Activated naive CD4-positive, alpha-beta T cell treated with anti-CD3 and anti-CD28 coated beads, Interleukin-2, amount 50 U/mL, for 16 hours (primary cell): ENCODE results near the gene OR52M1.
"Not testable (repeated sequence)": the region's sequence is repeated elsewhere in the genome, so short reads cannot be mapped to it uniquely, and the experiment has no call there.

Source experiments
- DNase-seq: peaks from one replicate; pipeline ENCODE4 v3.0.0-alpha.2; 2020

Gene OR52M1

GRCh38 chr11:4544891-4545290 lies at the start of gene OR52M1:
TSS of gene OR52M1 (plus strand) at chr11:4545191. CDS start at chr11:4545191, 0 bp downstream.
- no peak for DNase-seq

- DNase-seq, result no peak
Observed at GRCh38 chr11:4495487-4495886, 49.5 kb upstream of the OR52M1 start.

- no peak for DNase-seq
Observed at GRCh38 chr11:4495986-4496385, 49.0 kb upstream of the OR52M1 start.

GRCh38 chr11:4496557-4497248 lies 48.3 kb upstream of the OR52M1 start:
- DNase-seq, result no peak

GRCh38 chr11:4508886-4509285 lies 36.1 kb upstream of the OR52M1 start:
- DNase-seq, result no peak

- DNase-seq, result no peak
Observed at GRCh38 chr11:4511282-4512245, 33.4 kb upstream of the OR52M1 start.

- DNase-seq, result no peak
Observed at GRCh38 chr11:4514196-4514595, 30.8 kb upstream of the OR52M1 start.

- DNase-seq, result no peak
Observed at GRCh38 chr11:4522339-4522738, 22.7 kb upstream of the OR52M1 start.

- DNase-seq, result no peak
Observed at GRCh38 chr11:4522752-4523151, 22.2 kb upstream of the OR52M1 start.

- DNase-seq, result no peak
Observed at GRCh38 chr11:4523666-4524065, 21.3 kb upstream of the OR52M1 start.

- DNase-seq, result no peak
Observed at GRCh38 chr11:4527926-4528325, 17.1 kb upstream of the OR52M1 start.

GRCh38 chr11:4531686-4532085 lies 13.3 kb upstream of the OR52M1 start:
- not testable (repeated sequence) for DNase-seq

- DNase-seq, result peak; percentile 50
Observed at GRCh38 chr11:4539603-4540219, 5.3 kb upstream of the OR52M1 start.

GRCh38 chr11:4541071-4541470 lies 3.9 kb upstream of the OR52M1 start:
- DNase-seq, result no peak

GRCh38 chr11:4543561-4543960 lies 1.4 kb upstream of the OR52M1 start:
- no peak for DNase-seq

- no peak for DNase-seq
Observed at GRCh38 chr11:4546878-4547277, 1.9 kb downstream of the OR52M1 start.

GRCh38 chr11:4547416-4547815 lies 2.4 kb downstream of the OR52M1 start:
- no peak for DNase-seq

- DNase-seq, result no peak
Observed at GRCh38 chr11:4551346-4551979, 6.5 kb downstream of the OR52M1 start.

GRCh38 chr11:4559527-4560440 lies 14.8 kb downstream of the OR52M1 start:
- no peak for DNase-seq

- no peak for DNase-seq
Observed at GRCh38 chr11:4560467-4560866, 15.5 kb downstream of the OR52M1 start.

GRCh38 chr11:4565371-4565770 lies 20.4 kb downstream of the OR52M1 start:
- no peak for DNase-seq

GRCh38 chr11:4569075-4569474 lies 24.1 kb downstream of the OR52M1 start:
- DNase-seq, result no peak
